ENCODE results near the gene TNP2.
"Not testable (repeated sequence)": the region's sequence is repeated elsewhere in the genome, so short reads cannot be mapped to it uniquely, and the experiment has no call there.

TNP2 gene

DNA sequence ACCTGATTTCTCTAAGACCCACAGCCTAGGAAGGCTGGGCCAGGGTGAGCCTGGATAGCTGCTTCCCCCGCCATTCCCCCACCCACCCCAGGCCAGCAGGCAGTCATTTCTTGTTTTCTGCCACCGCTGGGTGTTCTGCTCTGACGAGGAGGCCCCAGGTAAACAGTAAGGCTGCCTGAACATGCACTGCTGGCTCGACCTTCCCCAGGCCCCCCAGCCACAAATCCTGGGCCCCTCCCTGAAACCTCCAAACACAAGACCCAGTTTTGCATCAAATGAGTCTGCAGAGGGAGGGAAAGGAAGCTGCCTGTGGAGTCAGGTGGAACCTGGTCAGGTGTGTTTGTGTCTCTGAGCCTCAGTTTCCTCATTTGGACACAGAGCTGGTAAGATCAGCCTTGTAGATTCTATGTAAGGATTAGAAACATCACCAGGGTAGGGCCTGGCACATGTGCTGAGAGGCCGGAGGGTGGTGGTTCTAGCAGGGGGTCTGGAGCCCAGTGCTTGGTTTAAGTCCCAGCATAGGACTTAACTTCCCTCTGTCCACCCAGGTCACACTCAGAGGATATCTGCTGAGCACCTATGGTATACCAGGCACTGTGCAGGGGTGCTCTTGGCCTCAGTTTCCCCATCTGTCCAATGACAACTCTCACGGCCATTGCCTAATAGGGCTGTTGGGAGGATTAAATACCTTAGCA, 30.9 kb upstream of the TNP2 start:
- DNase-seq (ENCODE audit: low read depth), result no peak

- not testable (repeated sequence) for DNase-seq (ENCODE audit: low read depth)
Observed at GRCh38 chr16:11298950-11299547, 29.9 kb upstream of the TNP2 start.

DNA sequence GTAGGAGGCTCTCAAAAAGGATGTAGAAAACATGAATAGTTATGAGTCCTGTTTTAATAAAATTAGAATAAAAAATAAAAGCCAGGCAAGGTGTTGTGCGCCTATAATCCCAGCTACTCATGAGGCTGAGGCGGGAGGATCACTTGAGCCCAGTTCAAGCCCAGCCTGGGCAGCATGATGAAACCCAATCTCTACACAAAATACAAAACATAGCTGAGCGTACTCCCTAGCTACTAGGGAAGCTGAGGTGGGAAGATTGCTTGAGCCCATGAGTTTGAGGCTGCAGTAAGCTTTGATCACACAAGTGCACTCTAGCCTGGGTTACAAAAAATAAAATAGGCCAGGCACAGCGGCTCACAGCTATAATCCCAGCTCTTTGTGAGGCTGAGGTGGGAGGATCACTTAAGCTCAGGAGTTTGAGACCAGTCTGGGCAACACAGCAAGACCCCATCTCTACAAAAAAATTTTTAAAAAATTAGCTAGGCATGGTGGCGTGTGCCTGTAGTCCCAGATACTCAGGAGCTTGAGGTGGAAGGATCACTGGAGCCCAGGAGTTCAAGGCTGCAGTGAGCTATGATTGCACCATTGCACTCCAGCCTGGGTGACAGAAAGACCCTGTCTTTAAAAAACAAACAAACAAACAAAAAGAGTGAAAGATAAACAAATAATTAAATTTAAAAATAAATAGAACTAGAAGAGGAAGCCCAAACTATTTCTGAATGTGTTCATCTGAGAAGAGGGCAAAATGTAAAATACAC, 29.2 kb upstream of the TNP2 start:
- no peak for DNase-seq (ENCODE audit: low read depth)

DNA sequence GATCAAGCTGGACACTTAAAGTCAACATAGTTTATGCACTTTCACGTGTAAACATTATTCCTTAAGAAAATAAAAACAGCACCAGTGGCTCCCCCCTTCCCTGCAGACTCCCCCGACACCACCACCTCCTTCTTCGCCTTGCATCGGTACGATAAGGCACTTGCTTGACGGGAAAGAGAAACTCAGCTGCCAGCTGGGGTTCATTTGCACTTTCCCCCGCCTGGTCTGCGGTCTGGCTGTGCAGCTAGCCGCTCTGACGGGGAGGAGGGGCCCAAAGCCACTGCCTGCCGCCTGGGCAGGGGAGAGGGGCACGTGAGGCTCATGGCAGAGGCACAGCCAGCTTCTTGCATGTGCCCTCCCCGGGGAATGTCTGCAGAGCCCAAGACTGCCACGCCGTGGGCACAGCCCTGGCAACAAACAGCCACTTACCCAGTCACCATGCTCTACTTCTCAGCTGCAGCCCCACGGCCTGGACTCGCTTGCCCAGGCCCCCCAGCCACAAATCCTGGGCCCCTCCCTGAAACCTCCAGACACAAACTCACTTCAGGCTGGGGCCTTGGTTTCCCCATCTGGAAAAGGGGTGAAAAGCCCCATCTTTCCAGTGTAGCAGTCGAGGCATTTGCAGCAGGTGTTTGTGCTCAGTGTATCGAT, 28.5 kb upstream of the TNP2 start:
- DNase-seq (ENCODE audit: low read depth), result peak; percentile 54

DNA sequence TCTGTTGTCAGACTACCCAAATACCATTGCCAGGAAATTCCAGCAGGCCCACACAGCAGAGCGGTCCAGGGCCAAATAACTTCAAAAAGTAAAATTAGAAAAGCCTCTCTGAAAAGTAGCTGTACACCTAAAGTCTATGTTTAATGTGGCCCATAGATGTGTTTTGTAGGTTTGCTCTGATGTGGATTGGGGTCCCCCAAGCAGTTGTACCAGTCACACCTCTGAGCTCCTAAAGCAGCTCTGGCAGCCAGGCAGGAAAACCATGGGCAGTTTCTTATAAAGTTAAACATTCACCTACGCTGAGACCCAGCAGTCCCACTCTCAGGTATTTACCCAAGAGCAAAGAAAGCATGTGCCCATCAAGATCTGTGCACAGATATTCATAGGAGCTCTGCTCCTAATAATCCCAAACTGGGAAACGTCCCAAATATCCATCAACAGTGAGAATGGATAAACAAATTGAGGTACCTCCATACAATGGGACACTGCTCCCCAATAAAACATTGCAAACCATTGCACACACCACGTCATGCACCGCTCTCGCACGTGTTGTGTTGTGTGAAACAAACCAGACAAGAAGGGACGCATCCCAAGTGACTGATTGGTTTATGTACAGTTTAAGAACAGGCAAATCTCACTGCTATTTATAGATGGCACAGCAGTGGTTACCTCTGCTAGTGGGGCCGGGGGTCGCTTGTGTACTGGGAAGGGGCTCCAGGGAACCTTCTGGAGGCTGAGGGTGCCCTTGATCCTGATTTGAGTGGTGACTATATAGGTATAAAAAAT, 27.8 kb upstream of the TNP2 start:
- no peak for DNase-seq (ENCODE audit: low read depth)

DNA sequence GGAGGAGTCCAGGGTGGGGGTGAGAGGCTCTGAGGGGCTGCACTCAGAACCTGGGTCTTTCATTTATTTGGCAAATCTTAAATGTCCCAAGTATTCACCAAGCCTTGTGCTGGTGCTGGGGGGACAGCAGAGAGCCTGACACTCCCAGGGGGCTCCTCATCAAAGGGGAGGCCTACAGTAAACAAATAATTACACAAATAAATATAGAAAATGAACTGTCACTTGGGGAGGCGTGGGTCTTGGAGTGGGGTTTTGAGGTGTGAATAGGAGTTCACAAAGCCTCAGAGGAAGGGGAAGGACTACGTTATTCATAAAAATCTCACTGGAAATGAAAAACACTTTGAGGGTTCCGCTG, 27.2 kb upstream of the TNP2 start:
- no peak for DNase-seq (ENCODE audit: low read depth)

- DNase-seq (ENCODE audit: low read depth), result no peak
Observed at GRCh38 chr16:11295672-11296071, 26.5 kb upstream of the TNP2 start.

DNA sequence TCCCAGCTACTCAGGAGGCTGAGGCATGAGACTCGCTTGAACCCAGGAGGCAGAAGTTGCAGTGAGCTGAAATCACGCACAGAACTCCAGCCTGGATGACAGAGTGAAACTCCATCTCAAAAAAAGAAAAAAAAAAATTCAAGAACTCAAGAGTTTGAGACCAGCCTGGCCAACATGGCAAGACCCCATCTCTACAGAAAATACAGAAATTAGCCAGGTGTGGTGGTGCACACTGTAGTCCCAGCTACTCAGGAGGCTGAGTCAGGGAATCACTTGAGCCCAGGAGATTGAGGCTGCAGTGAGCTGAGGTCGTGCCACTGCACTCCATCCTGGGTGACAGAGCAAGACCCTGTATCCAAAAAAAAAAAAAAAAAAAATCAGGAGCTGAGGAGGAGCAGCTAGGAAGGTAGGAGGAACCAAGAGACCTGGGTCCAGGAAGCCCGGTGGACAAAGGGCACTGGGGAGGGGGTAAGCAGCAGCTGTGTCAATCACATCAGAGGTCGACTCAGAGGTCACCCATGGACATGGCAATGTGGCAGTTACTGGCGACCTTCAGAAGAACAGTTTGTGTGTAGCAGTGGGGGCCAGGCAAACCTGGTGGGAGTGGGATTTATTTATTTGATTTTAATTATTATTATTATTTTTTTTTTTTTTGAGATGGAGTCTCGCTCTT, 23.1 kb upstream of the TNP2 start:
- no peak for DNase-seq (ENCODE audit: low read depth)

GRCh38 chr16:11291091-11291703, 22.1 kb upstream of the TNP2 start:
- DNase-seq (ENCODE audit: low read depth), result no peak

- DNase-seq (ENCODE audit: low read depth), result no peak
Observed at GRCh38 chr16:11290102-11290893, 21.2 kb upstream of the TNP2 start.

DNA sequence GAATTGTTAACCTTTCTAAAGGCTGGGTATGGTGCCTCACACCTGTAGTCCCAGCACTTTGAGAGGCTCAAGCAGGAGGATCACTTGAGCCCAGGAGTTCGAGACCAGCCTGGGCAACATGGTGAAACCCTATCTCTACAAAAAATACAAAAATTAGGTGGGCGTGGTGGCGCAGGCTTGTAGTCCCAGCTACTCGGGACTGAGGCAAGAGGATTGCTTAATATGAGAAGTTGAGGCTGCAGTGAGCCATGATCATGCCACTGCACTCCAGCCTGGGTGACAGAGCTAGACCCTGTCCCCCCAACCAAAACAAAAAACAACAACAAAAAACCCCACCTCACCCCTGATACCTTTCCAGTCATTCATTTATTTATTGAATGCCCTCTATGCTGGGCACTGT, 20.6 kb upstream of the TNP2 start:
- DNase-seq (ENCODE audit: low read depth), result not testable (repeated sequence)

DNA sequence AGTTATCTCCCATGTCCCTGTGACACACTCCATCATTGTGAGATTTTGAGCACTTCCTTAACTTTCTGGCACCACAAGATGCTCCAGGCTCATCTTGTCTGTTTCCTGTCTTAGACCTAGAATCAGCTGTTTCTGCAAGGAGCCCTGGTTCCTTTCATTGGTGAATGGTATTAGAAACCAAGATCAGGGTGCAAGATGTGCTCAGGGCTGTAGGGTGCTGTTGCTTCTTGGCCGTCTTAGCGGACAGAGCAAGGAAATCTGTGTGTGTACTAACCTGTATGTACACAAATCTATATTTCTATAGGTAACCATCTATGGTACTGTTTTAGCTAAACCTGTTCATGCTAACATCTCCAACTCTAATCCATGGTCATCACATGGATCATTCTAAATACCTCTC, 20.1 kb upstream of the TNP2 start:
- no peak for DNase-seq (ENCODE audit: low read depth)

GRCh38 chr16:11285842-11286241, 16.7 kb upstream of the TNP2 start:
- DNase-seq (ENCODE audit: low read depth), result no peak

GRCh38 chr16:11283820-11284248, 14.7 kb upstream of the TNP2 start:
- no peak for DNase-seq (ENCODE audit: low read depth)

- no peak for DNase-seq (ENCODE audit: low read depth)
Observed at GRCh38 chr16:11280616-11281522, 11.7 kb upstream of the TNP2 start, which contains the start of gene PRM1. Gene PRM1 (minus strand): TSS chr16:11281330. CDS start chr16:11281238, 92 bp downstream.

DNA sequence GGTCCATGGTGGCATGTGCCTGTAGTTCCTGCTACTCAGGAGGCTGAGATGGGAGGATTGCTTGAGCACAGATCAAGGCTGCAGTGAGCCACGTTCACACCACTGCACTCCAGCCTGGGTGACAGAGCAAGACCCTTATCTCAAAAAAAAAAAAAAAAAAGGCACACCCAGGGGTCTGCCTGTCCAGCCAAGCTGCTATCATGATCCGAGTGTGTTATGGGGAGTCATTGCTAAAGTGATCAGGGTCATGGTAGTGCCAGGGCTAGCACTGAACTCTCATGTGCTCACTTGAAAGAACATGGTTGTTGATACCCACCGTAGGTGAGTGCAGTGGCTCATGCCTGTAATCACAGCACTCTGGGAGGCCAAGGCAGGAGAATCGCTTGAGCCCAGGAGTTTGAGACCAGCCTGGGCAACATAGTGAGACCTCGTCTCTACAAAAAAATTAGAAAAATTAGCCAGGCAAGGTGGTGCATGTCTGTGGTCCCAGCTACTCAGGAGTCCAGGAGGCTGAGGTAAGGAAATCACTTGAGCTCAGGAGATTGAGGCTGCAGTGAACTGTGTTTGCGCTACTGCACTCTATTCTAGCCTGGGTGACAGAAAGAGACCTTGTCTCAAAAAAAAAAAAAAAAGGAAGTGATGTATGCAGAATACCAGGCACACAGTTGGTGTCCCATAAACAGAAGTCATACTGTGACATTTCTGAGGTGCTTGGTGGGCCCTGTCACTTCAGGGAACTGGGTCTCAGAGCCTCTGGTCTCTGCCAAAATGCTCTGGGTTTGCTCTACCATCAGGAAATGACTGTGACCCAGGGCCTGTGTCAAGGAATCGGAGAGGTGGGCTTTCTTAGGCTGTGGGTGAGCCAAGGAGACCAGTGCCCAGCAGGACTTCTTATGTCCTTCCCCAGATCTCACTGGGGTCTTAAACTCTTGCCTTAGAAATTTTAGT, 9.8 kb upstream of the TNP2 start:
- DNase-seq (ENCODE audit: low read depth), result no peak

GRCh38 chr16:11277607-11278337, 8.6 kb upstream of the TNP2 start:
- DNase-seq (ENCODE audit: low read depth), result no peak

All from activated gamma-delta T cell treated with anti-CD3 and anti-CD28 coated beads, Interleukin-2, amount 50 U/mL, for 16 hours (primary cell).